Stomach (tissue), 9 donors: ENCODE data around the gene CTAG1B. TPM values are rescaled to one million over a fixed set of nuclear protein-coding genes. Genes with fewer than 3 reads are reported as not detected.
"Not testable (repeated sequence)": the region's sequence is repeated elsewhere in the genome, so short reads cannot be mapped to it uniquely, and the experiment has no call there.

ENCODE experiments used
- DNase-seq, 2 donors: peaks; one replicate each; pipeline versions ENCODE4 v3.0.0 to v3.0.0-alpha.2; 2013 to 2019
- H3K27ac ChIP-seq, 5 donors: fragments of 200-600 bp in 4 of 5; sonication (generic) in 4 of 5; one replicate each; pipeline ENCODE4 v1.5.1; 2013 to 2019; ENCODE audit warnings: mild to moderate bottlenecking in 1 of 5, moderate library complexity in 1 of 5
- H3K27me3 ChIP-seq, 3 donors: fragments of 200-600 bp; sonication (generic); one replicate each; pipeline ENCODE4 v1.5.1; 2017 to 2019; ENCODE audit warnings: mixed run types in 1 of 3
- H3K36me3 ChIP-seq, 4 donors: fragments of 200-600 bp; sonication (generic); 1 replicate in 3 of 4; 2 replicates in 1 of 4; pipeline ENCODE4 v1.5.1; 2016 to 2019
- H3K4me1 ChIP-seq, 4 donors: fragments of 200-600 bp; sonication (generic); one replicate each; pipeline ENCODE4 v1.5.1; 2016 to 2019
- H3K4me3 ChIP-seq, 4 donors: fragments of 200-600 bp; sonication (generic) in 3 of 4; one replicate each; pipeline ENCODE4 v1.5.1; 2016 to 2019; ENCODE audit warnings: mild to moderate bottlenecking in 1 of 4
- H3K9me3 ChIP-seq, 4 donors: fragments of 200-600 bp; sonication (generic); one replicate each; pipeline ENCODE4 v1.5.1; 2016 to 2019
- EP300 ChIP-seq: sonication (generic); formaldehyde crosslinking; IDR thresholded peaks from one replicate; pipeline ENCODE4 v1.6.1; 2017; ENCODE audit warnings: antibody characterized with exemption
- POLR2A ChIP-seq, 4 donors: fragments of 450-650 bp; IDR thresholded peaks; one replicate each; pipeline ENCODE4 v1.6.1; 2016; ENCODE audit warnings: antibody characterized with exemption in 4 of 4, control low read depth in 2 of 4, mild to moderate bottlenecking in 1 of 4, moderate library complexity in 1 of 4
- POLR2AphosphoS5 ChIP-seq, 3 donors: sonication (generic); formaldehyde crosslinking; IDR thresholded peaks; one replicate each; pipeline ENCODE4 v1.6.1; 2016; ENCODE audit warnings: antibody characterized with exemption in 3 of 3
- WGBS, 5 donors: extraction: QIAGEN DNeasy Blood & Tissue Kit in 3 of 5; methylation state at CpG; one replicate each; pipeline versions ENCODE4 v1.1.5 to v1.1.7; 2013 to 2018; 5-methylcytosine and 5-hydroxymethylcytosine counted together
- intact Hi-C: fragments of 100-400 bp; cut with DNase I; formaldehyde crosslinking; loops from one replicate; pipeline ENCODE4 v1.15.1; 2023; ENCODE audit warnings: low total_unique reads
- polyA plus RNA-seq, 3 donors: library from polyadenylated mRNA; stranded (reverse); fragments of 200-250 nt; gene quantifications; one replicate each; pipeline ENCODE4 v1.2.3, GENCODE V29; 2013
- total RNA-seq, 5 donors: library from RNA; depleted of rRNA; stranded (reverse); fragments of >200 nt; gene quantifications; one replicate each; pipeline versions ENCODE4 v1.1.0 to v1.2.3, GENCODE V29; 2014 to 2016
- TF ChIP-seq, protein P1 (sequence below), 7 experiments: fragments of 450-650 bp in 4 of 7; fragments of 200-600 bp in 3 of 7; sonication (generic) in 3 of 7; IDR thresholded peaks; one replicate each; pipeline ENCODE4 v1.5.1; 2016 to 2019; ENCODE audit warnings: antibody characterized with exemption in 7 of 7, control low read depth in 2 of 7, mild to moderate bottlenecking in 1 of 7
- donor health status: healthy with polysubstance abuse.
- donor health status: Bipolar disorder and iron deficiency.
- donor health status: healthy.

The CTAG1B gene
- total and polyA plus RNA-seq, 8 donors = not detected

DNA sequence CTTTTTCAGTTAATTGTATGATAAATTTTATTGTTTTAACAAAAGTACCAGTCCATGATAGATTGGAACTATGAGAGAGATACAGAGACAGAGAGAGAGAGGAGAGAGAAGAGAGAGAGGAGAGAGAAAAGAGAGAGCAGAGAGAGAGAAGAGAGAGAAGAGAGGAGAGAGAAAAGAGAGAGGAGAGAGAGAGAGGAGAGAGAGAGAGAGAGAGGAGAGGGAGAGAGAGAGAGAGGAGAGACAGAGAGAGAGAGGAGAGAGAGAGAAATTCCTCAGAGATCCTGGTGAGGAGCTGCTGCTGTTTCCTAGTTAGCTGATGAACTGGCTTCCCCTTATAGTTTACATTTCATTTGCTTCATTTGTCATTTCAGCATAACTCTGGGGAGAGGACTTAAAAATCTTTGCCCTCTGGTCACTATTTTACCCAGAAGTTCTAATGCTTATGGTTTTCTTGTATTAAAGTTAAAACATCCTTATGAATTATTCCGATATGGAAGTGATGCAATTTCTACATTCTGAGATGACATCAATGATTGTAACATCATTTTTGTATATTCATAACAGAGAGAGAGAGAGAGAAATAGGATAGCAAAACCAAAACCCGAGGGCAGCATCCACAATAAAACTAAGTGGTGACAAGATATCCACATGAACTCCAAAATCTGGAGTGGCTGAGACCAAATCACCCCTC, 23.4 kb downstream of the CTAG1B start:
- Histone ChIP-seq H3K4me1 (no peaks in the 10 kb centered on the region), H3K9me3 (peaks cover 0 to 36% (median 12%) of the 10 kb centered on the region in 4 donors), H3K27ac (no peak overlapping the region), H3K4me3 (no peak overlapping the region), H3K36me3 (no peaks in the 10 kb centered on the region), H3K27me3 (peaks cover 0 to 10% (median 0%) of the 10 kb centered on the region in 3 donors)
- intact Hi-C loops = no loop called here
- DNase-seq = no peak
- TF ChIP-seq, protein P1, sequence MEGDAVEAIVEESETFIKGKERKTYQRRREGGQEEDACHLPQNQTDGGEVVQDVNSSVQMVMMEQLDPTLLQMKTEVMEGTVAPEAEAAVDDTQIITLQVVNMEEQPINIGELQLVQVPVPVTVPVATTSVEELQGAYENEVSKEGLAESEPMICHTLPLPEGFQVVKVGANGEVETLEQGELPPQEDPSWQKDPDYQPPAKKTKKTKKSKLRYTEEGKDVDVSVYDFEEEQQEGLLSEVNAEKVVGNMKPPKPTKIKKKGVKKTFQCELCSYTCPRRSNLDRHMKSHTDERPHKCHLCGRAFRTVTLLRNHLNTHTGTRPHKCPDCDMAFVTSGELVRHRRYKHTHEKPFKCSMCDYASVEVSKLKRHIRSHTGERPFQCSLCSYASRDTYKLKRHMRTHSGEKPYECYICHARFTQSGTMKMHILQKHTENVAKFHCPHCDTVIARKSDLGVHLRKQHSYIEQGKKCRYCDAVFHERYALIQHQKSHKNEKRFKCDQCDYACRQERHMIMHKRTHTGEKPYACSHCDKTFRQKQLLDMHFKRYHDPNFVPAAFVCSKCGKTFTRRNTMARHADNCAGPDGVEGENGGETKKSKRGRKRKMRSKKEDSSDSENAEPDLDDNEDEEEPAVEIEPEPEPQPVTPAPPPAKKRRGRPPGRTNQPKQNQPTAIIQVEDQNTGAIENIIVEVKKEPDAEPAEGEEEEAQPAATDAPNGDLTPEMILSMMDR (IDR thresholded peaks at IDR 0.05) = no peak
- TF ChIP-seq POLR2AphosphoS5 (IDR thresholded peaks at IDR 0.05) = no peak
- TF ChIP-seq POLR2A (IDR thresholded peaks at IDR 0.05) = no peak
- no peak for TF ChIP-seq EP300
- WGBS, 5 donors = 47 to 72% (median 53%) methylated on average over 2 of the region's 2 CpGs

- Histone ChIP-seq H3K4me1 (no peaks in the 10 kb centered on the region), H3K27ac (no peak overlapping the region), H3K36me3 (no peaks in the 10 kb centered on the region), H3K27me3 (peaks cover 0 to 2% (median 0%) of the 10 kb centered on the region in 3 donors), H3K4me3 (no peak overlapping the region), H3K9me3 (peaks cover 0 to 36% (median 12%) of the 10 kb centered on the region in 4 donors)
- TF ChIP-seq EP300 = no peak
- TF ChIP-seq, protein P1 (IDR thresholded peaks at IDR 0.05) = no peak
- TF ChIP-seq POLR2A (IDR thresholded peaks at IDR 0.05) = no peak
- no peak for TF ChIP-seq POLR2AphosphoS5 (IDR thresholded peaks at IDR 0.05)
- no peak for DNase-seq
- 61 to 92% (median 80%) methylated on average over 3 to 4 of the region's 4 CpGs for WGBS, 5 donors
- intact Hi-C loops = no loop called here
Observed at GRCh38 chrX:154594491-154594890, 24.6 kb downstream of the CTAG1B start.

- Histone ChIP-seq H3K27ac (no peak overlapping the region), H3K4me3 (no peak overlapping the region), H3K36me3 (no peaks in the 10 kb centered on the region), H3K27me3 (no peaks in the 10 kb centered on the region), H3K4me1 (no peaks in the 10 kb centered on the region), H3K9me3 (peaks cover 0 to 36% (median 12%) of the 10 kb centered on the region in 4 donors)
- TF ChIP-seq POLR2AphosphoS5 (IDR thresholded peaks at IDR 0.05) = no peak
- TF ChIP-seq, protein P1 (IDR thresholded peaks at IDR 0.05) = no peak
- TF ChIP-seq EP300 = no peak
- no peak for TF ChIP-seq POLR2A (IDR thresholded peaks at IDR 0.05)
- WGBS, 5 donors = 79 to 93% (median 87%) methylated on average over 5 of the region's 5 CpGs
- intact Hi-C loops = no loop called here
- DNase-seq = no peak
Observed at GRCh38 chrX:154593201-154593600, 25.9 kb downstream of the CTAG1B start.

DNA sequence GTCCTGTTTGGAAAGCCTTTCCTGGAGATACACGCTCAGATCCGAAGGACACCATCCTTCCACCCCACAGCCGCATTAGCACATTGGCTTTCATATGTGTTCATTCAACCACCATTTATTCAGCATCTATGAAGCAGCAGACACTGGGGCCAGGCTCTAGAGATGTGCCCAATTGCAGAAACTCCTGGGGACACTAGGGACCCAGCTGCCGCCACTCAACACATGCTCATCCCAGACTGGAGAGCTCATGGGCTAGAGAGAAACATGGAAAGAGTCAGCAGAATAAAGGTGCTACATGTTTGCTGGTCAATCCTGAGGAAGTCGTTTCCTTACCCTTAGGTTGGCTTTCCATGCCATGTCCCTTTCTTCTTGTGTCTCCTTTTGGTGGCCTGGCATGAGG, 26.6 kb downstream of the CTAG1B start:
- 83 to 92% (median 89%) methylated on average over 4 to 5 of the region's 5 CpGs for WGBS, 5 donors

DNA sequence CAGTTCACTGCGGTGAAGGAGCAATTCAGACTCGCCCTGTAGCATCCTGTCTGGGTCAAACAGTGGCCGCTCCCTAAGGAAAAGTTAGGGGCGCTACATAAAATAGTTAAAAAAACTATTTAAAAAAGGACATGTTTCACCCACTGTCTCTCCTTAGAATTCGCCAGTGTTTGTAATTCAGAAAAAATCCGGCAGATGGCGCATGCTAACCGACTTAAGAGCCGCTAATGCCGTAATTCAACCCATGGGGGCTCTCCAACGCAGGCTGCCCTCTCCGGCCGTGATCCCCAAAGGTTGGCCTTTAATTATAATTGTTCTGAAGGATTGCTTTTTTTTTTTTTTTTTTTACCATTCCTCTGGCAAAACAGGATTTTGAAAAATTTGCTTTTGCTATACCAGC, 28.7 kb downstream of the CTAG1B start:
- DNase-seq, H3K4me1 ChIP-seq, H3K36me3 ChIP-seq, H3K27me3 ChIP-seq, H3K4me3 ChIP-seq, H3K27ac ChIP-seq, intact Hi-C loops: not testable (repeated sequence)
- H3K9me3 ChIP-seq = peaks cover 0 to 27% (median 12%) of the 10 kb centered on the region in 4 donors
- 54% methylated on average over 3 of the region's 13 CpGs; no CpG with 5 or more reads in 4 of the 5 donors for WGBS, 5 donors

More for the DNA sequence above, 26.6 kb downstream of the CTAG1B start:
- Histone ChIP-seq H3K27ac (no peak overlapping the region), H3K4me3 (no peak overlapping the region), H3K36me3 (no peaks in the 10 kb centered on the region), H3K4me1 (no peaks in the 10 kb centered on the region), H3K27me3 (no peaks in the 10 kb centered on the region), H3K9me3 (peaks cover 0 to 33% (median 12%) of the 10 kb centered on the region in 4 donors)
- TF ChIP-seq, protein P1 (IDR thresholded peaks at IDR 0.05) = no peak
- TF ChIP-seq POLR2A (IDR thresholded peaks at IDR 0.05) = no peak
- DNase-seq = no peak
- intact Hi-C loops = no loop called here

GRCh38 chrX:154584585-154585183, 34.4 kb downstream of the CTAG1B start, which contains the start of gene CTAG1A:
TSS of gene CTAG1A (plus strand) at chrX:154585133. CDS start at chrX:154585207, 74 bp downstream.
- H3K4me1 ChIP-seq, H3K36me3 ChIP-seq, DNase-seq, intact Hi-C loops, H3K27ac ChIP-seq, H3K9me3 ChIP-seq, H3K27me3 ChIP-seq, H3K4me3 ChIP-seq: not testable (repeated sequence)
- no CpG with 5 or more reads among the region's 39 CpGs for WGBS, 5 donors

DNA sequence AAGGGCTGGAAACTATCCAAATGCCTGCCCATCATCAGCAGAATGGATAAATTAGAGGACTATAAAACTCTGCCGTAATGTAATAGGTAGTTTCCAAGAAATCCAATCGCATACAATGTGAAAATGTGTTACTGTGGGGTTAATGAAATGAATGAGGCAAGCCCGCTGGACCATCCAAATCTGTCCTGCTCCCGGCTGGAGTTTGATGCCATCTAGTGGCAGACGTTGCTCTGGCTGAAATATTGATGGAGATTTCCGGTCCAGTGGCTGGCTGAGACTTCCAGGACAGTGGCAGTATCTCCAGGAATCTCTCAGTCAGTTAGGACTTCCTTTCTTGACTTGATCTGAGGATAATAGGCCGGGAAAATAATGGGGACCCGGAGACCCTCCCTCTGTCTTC, 36.1 kb downstream of the CTAG1B start:
- H3K9me3 ChIP-seq, intact Hi-C loops, H3K27me3 ChIP-seq, DNase-seq, H3K27ac ChIP-seq, H3K36me3 ChIP-seq, H3K4me1 ChIP-seq, H3K4me3 ChIP-seq: not testable (repeated sequence)
- no CpG with 5 or more reads among the region's 8 CpGs for WGBS, 5 donors
